ENCODE results near the gene SYT8.
"Not testable (repeated sequence)": the region's sequence is repeated elsewhere in the genome, so short reads cannot be mapped to it uniquely, and the experiment has no call there.

SYT8 gene

DNA sequence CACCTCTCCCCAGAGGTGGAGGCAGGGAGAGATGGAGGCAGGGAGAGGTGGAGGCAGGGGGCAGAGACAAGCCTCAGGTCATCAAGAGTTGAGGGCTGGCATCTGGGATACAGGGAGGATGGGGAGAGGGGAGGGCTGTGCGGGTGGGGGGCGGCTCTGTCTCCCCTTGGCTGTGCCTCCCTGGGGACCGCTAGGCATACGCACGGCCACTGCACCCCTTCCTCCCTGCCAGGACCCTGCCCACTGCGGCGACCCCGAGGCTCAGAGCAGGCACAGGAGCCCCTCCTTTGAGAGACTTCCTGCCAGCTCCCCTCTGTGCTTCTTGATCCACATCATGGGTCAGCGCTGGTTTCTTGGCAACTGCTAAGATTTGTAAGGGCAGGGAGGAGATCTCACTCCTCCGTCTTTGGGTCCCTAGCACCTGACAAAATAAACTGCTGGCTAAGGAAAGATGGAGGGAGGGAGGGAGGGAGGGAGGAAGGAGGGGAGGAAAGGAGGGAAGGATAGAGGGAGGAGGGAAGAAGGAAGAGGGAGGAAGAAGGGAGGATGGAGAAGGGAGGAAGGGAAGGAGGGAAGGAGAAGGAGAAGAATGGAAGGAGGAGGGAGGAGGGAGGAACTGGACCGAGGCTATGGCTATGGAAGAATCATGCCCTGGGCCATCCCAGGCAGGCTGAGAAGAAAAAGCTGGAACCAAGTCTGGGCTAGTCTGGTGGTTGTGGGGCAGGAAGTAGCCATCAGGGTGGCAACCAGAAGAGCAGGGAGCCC is 38.4 kb downstream of the SYT8 start:
- DNase-seq (ENCODE audit: low read depth, low spot score): no peak

DNA sequence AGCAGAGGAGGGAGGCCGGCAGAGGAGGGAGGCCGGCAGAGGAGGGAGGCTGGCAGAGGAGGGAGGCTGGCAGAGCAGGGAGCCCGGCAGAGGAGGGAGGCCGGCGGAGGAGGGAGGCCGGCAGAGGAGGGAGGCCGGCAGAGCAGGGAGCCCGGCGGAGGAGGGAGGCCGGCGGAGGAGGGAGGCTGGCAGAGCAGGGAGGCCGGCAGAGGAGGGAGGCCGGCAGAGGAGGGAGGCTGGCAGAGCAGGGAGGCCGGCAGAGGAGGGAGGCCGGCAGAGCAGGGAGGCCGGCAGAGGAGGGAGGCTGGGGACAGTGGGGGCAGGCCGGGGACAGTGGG is 39.0 kb downstream of the SYT8 start:
- not testable (repeated sequence) for DNase-seq (ENCODE audit: low read depth, low spot score)

DNA sequence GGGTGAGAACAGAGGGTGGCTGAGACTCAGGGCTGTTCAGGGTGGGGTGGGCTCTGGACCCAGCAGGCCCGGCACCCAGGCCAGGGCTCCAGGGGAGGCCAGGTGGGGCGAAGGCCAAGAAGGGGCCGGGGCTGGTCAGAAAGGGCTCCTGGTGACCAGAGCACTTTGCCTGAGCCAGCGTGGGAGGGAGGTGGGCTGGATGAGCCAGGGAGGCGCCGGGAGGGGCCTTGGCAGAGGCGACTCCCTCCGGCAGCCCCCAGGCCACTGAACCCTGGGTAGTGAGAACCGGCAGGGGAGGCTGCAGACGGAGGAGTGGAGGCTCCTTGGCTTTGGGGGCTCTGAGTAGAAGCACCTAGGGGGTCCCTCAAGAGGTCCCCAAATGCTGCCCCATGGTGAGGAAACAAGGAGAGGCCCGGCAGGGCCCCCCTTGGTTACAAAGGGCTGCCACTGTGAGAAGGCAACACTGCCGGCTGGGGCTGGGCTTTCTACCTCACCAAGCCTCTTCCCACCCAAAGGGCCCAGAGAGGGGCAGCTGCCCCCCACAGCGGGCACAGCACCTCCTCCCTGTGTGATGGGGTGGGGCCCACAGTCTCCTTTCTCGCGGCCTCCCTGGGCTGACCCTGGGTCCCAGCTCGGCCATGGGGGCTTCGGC is 39.8 kb downstream of the SYT8 start:
- DNase-seq (ENCODE audit: low read depth, low spot score): not testable (repeated sequence)

DNA sequence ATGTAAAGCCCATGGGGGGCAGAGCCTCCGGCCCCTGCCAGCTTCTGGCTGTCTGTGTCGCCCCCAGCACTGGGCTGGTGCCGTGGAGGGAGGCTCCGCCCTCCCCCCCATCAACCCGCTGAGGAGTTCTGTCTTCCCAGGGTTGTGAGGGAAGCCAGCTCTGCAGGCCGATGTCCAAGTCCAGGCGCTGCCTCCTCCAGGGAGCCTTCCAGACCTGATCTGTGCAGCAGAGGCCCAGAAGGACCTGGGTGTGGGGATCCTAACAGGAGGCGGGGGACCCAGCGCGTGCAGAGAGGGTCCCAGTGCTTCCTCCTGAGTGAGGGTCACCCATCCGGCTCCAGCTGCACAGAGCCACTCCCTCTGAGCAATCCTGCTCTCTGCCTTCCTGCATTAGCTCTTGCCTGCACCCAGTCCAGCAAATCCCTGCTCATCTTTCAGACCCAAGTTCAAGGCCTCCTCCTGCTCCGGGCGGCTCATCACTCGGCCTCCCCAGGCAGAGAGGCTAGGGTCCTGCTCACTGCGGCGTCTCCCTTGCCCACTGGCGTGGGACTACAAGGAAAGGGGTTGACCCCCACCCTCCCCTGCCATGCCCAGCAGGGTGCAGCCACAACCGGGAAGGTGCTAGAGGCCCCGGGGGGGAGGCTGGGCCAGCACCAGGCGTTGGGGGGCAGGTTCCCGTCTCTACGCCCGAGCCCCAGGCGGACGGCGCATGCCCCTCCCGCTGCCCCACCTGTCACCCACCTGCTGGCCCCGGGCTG is 40.5 kb downstream of the SYT8 start:
- no peak for DNase-seq (ENCODE audit: low read depth, low spot score)

DNA sequence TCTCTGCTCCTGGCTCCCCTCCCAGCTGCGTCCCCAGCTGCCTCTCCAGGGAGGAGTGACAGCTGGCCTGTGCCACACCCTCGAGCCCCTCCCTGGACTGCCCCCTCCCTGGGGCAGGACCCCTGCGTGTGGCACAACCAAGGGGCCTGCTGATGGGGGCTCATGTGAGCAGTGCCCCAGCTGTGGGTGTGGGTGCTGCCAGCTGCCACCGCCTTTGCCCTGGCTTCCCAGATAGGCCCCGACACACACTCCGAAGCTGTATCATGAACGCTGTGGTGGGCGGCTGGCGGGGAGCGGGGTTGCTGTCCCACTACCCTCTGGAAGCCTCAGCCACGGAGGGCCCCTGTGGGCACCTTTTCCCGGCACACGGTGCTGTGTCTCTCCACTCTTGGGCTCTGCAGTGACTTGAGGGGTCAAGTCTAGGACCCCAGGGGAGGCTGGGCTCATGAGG is 41.1 kb downstream of the SYT8 start:
- not testable (repeated sequence) for DNase-seq (ENCODE audit: low read depth, low spot score)

DNA sequence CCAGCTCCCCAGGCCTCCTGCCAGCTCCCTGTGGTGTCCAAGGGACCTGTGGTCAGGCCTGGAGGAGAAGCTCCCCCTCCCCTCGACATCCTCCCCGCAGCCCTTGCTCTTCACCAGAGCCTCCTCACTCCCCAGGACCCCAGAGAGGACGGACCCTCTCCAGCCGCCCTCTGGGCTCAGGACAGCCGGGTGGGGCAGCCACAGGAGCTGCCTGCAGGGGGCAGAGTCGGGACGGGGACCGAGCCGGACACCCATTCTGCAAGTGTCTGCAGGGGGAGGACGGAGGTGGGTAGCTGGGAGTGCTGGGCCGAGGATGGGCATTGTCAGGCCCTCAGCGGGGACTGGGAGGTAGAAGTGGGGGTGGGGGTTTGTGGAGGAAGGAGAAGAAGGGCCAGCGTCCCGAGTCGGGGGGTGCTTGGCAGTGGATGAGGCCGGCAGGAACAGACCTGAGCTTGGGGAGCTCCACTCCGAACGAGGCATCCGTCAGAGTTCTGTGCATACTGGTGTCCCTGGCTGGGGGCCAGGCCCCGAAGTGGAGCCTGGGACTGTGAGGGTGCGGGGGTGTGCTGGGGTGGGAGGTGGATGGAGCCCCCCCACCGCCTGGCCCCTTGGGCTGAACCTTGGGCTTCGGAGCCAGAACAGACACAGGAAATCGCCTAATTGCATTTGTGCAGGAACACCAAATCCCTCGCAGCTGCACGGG is 41.7 kb downstream of the SYT8 start:
- no peak for DNase-seq (ENCODE audit: low read depth, low spot score)

DNA sequence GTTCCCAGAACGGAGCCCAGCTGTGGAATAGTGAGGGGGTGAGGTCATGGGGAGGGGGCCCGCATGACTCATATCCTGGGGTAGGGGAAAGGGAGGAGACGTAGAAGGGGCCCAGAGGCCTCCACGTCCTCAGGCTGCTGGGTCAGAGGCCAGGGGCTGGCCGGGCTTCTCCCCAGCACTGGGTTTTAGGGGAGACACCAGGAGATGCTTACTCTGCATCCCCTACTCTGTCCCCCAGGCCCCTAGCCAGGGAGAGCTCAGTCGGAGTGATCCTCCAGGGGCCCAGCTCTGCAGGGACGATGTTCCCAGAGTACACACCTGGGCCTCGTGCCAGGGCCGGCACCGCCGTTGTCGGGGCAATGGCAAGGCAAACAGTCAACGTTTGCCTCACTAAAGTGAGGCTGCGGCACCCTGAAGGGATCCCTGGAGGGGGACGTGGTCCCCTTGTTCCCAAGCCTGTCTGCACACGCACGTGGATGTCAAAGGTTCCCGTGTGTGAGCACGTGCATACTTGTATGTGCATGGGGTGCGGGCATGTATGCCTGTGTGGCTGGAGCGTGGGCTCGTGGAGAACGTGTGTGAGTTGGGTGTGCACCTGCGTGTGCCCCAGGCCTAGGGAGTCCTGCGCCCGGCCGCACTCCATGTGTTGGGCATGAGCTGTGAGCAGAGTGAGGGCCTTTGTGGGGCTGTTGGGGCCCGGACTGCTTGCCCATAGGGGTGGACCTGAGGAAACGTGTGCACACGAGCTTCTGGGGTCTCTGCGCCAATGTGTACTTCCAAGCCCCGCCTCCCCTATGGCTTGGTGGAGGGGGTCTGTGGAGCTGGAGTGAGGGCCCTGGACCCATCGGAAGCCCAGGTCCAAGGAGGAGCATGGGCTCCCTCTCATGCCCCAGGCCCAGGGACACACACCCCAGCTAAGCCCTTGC is 42.7 kb downstream of the SYT8 start:
- no peak for DNase-seq (ENCODE audit: low read depth, low spot score)

DNA sequence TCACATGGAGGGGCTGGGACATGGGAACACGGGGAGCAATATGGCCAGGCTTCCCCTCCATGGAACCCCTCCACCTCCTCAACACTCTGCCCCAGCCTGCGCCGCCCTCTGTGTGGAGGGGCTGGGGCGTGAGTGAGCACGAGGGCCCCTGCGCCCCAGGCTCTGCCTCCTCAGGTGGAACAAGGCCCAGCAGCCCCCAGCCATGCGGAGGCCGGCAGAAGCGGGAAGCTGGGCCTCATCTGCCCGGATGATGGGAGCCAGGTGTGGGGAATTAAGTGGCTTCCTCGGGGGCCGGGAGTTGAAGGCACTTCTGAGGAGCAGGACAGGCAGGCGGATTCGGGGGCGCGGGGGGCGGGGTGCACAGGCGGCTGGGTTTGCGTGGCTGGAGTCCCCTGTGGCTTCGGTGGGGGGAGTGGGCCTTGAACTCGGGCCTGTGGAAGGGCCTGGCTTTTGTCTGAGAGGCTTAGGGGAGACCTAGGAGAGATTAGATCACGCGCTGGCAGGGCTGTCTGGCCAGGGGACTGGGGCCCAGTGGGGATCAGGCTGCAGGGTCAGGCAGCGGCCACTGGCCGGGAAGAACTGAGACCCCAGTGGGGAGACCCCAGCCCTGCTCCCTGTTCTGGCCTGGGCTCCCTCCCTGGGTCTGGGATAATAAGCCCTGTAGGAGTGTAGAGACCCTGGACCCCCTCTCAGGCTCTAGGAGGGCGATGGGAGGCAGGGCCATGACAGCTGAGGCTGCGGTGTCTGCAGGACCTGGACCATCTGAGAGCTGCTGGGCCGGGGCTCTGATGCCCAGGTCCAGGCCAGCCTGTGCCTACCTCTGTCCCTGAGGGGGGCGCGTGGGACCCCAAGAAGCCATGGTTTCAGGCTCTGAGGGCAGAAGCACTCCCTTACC is 43.6 kb downstream of the SYT8 start:
- DNase-seq (ENCODE audit: low read depth, low spot score): no peak

DNA sequence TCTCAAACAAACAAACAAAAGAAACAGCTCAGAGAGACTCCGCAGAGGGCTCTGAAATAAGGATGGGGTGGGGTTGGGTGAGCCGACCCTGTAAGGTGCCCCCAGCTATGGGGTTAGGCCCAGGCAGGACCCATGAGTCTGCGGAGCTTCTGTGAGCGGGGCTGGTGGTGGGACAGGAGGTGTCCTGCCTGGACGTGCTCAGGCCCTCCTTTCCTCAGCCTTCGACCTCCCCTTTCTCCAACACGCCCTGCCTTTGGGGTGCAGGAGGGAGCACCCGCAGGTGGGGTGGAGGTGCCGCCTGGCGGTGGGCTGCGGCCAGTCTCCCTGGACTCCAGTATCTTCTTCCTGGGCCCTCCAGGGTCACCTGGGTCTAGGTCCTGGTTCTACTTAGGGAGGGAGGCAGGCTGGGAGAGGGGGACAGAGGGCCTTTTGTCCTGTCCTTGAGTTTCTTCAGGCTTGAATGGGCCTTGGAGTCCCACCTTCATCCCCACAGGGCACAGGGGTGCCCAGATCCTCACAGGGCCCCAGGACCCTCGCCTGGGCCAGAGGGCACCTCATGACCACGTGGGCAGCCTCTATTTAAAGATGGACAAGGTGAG is 44.7 kb downstream of the SYT8 start:
- no peak for DNase-seq (ENCODE audit: low read depth, low spot score)

DNA sequence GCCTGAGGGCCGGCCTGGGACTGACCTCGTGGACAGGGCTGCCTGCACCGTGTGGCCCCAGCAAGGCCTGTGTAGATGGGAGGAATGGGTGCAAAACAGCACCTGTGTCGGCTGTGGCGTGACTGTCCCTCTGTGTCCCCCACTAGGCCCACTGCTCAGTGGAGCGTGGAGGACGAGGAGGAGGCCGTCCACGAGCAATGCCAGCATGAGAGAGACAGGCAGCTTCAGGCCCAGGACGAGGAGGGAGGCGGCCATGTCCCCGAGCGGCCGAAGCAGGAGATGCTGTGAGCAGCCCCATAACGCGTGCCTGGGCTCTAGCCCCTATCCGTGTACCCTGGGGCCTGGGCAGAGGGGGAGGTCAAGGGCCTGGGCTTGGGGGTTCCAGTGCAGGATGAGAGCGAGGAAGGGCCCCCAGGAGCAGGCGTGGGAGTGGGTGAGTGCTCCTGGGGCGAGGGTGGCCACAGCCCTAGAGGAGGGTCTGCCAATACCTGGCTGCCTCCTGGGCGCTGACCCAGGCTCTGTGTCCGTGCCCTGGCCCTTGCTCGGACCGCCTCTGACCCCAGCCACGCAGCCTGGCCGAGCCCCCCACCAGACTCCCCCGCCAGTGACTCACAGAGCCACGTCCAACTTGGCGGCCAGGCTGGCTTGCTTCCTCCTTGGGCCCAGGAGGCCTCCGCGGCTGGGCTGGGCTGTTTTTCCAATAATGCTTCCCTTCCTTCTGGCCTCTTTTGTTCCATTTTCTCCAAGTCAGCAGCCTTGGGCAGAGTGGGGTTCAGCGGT is 45.3 kb downstream of the SYT8 start:
- DNase-seq (ENCODE audit: low read depth, low spot score): no peak

DNA sequence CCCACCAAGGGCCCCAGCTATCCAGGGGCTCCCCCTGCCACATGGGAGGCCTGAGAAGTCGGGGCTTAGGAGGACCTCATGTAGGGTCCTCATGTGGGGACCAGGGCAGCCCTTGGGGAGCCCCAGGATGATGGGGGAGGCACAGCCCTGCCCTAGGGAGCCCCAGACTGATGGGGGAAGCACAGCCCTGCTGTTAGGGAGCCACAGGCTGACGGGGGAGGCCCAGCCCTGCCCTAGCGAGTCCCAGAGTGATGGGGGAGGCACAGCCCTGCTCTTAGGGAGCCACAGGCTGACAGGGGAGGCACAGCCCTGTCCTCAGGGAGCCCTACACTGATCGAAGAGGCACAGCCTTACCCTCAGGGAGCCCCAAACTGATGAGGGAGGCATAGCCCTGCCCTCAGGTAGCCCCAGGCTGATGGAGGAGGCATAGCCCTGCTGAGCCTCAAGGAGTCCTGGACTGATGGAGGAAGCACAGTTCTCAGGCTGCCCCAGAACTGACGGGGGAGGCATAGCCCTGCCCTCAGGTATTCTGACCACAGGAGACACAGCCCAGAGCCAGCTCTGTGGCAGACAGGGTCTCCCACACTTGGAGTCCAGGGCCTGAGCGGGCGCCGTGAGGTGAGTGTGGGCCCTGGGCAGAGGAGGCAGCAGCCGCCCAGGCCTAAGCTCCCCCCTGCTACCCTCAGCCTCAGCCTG is 46.1 kb downstream of the SYT8 start:
- no peak for DNase-seq (ENCODE audit: low read depth, low spot score)

DNA sequence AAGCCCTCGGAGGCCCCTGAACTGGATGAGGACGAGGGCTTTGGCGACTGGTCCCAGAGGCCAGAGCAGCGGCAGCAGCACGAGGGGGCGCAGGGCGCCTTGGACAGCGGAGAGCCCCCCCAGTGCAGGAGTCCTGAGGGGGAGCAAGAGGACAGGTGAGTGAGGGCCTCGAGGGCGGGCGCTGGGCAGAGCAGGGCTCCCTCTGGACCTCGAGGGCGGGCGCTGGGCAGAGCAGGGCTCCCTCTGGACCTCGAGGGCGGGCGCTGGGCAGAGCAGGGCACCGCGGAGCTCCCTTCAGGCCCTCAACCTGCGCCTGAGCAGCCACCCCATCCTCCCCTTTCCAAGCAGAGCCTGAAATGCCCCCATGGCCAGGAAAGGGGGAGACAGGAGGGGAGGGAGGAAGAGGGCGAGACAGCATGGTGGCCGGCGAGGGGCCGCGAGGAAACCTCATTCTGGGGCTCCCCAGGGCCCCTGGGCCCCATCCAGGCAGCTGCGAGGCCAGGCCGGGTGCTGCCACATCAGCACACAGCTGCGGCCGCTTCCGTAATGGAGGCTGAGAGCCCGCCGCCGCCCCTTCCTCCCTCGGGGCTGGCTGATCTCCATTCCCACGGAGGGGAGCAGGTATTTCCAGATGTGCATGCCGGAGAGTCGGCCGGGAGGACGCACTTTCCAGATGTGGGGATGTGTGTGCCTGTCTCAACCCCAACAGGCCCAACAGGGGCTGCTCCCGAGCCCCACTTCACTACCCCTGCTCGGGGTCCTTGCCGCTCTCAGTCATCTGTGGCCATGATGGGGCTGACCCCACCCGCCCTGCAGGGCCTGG is 46.9 kb downstream of the SYT8 start:
- DNase-seq (ENCODE audit: low read depth, low spot score): no peak

DNA sequence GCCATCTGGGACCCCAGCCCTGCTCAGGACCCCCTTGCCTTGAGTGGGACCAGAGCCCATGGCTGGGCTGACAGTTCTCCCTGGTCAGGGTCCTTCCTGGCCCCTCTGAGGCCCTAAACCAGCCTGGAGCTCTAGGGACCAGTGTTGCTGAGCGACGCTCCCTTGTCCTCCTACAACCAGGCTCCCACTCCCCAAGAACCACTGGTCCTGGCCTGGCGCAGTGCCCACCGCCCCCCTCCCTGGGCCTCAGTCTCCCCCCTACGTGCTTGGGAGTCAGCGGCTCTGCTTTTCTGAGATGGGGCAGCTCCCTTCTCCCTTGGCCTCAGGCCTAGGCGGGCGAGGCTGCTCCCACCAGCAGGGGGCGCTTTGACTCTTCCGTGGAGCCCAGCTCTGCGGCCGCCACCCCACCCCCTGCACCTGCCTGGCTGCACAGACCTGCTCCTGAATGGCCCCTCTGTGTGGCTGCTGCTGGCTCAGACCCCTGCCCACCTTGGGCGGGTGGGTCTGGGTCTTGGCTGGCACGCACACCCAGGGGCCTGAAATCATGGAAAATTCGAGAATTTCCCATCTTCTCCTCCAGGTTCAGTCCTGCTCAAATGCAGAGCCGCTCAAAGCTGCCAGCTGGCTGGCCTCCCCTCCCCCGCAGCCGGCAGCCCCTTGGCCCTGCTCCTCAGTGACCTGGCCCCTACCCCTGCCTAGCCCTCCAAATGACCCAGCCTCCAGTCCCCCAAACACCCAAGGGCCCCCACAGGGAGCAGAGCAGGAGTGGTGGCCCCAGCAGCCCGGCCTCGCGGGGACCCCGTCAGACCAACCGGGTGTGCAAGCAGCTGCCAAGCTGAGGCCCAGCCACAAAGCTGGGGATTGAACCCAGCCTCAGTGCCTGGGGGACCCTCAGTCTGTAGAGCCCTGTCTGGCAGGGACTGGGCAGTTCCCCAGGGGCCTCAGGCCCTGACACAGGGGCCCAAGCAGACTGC is 47.8 kb downstream of the SYT8 start:
- peak; percentile 50 for DNase-seq (ENCODE audit: low read depth, low spot score)

DNA sequence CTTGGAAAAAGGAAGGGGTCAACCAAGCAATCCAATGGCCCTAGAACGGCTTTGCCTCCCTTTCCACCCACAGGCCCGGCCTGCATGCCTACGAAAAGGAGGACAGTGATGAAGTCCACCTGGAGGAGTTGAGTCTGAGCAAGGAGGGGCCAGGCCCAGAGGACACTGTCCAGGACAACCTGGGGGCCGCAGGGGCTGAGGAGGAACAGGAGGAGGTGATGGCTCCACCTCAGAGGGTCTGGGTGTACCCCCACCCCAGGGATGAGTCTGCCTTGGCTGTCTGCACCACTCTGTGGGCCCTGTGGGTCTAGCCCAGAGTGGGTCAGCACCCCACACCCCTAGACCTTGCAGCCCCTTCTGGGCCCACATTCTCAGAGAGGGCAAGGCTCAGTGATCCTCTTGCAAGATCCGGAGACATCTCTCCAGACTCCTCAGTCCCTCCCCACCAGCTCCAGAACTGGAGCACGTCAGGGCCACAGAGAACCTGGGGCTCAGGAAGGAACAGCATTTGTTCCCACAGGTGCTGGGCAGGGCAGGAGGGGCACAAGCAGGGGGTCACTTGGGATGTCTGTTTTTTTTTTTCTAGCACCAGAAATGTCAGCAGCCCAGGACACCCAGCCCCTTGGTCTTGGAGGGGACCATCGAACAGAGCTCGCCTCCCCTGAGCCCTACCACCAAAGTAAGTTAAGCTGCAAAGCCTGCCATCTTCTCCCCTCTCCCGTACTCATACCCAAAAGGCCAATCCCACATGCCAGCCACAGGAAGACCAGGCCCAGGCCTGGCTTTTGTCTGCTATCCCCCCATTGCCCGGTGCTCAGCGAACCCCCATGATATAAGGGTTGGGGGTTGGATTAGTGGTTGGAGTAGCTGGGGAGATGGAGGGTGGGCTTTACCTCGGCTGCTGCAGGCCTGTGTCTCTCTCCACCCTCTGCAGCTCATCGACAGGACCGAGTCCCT is 48.8 kb downstream of the SYT8 start:
- DNase-seq (ENCODE audit: low read depth, low spot score): no peak

DNA sequence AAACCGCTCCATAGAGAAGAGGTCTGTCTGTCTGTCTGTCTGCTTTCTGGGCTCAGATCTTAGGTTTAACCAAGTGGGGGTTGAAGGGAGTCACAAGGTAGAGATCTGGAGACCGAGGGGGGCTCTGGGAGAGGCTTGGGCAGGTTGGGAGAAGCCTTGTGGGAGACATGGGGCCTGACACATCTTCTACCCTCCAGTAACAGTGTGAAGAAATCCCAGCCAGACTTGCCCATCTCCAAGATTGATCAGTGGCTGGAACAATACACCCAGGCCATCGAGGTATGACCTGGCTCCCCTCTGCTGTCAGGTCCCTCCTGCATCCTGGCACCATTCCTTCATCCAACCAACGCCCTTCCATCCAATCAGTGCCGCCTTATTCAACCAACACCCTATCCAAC is 49.5 kb downstream of the SYT8 start:
- no peak for DNase-seq (ENCODE audit: low read depth, low spot score)
